K562 (cell line): ENCODE measurements around the gene DNAAF2. TPM values are rescaled to one million over a fixed set of nuclear protein-coding genes. Genes with fewer than 3 reads are reported as not detected.
A peak's percentile ranks its signal among the peaks of the same experiment; 100 is the strongest.

Experiments
- CCNT2 ChIP-seq: IDR thresholded peaks from 2 replicates; pipeline ENCODE4 v1.6.1; 2011; ENCODE audit warnings: borderline replicate concordance, low read depth, mild to moderate bottlenecking, moderate library complexity, mixed read lengths, low read length; ENCODE audit not compliant: insufficient read length; ENCODE audit errors: extremely low read depth
- FOXA3 ChIP-seq, 2 experiments: fragments of 450-650 bp in 1 of 2; sonication (generic) in 1 of 2; formaldehyde crosslinking; IDR thresholded peaks in 1 of 2; conservative IDR thresholded peaks in 1 of 2; 2 replicates each; pipeline versions ENCODE4 v1.4.0 to v1.8.0; 2020 to 2022; ENCODE audit warnings: mild to moderate bottlenecking in 2 of 2, missing genetic modification reagents in 1 of 2
- HDGF ChIP-seq: fragments of 450-650 bp; IDR thresholded peaks from 2 replicates; pipeline ENCODE4 v1.6.1; 2016
- HNRNPL ChIP-seq: fragments of 200-400 bp; formaldehyde crosslinking; IDR thresholded peaks from 2 replicates; pipeline ENCODE4 v1.6.1; 2017; ENCODE audit warnings: low read depth, mild to moderate bottlenecking, low read length
- MAZ ChIP-seq, 2 experiments: fragments of 450-650 bp in 1 of 2; sonication (generic) in 1 of 2; formaldehyde crosslinking; IDR thresholded peaks in 1 of 2; conservative IDR thresholded peaks in 1 of 2; 2 replicates each; pipeline versions ENCODE4 v1.4.0 to v1.5.0; 2020; ENCODE audit warnings: mild to moderate bottlenecking in 1 of 2, missing genetic modification reagents in 1 of 2
- NFE2 ChIP-seq: IDR thresholded peaks from 2 replicates; pipeline ENCODE4 v1.6.1; 2014; ENCODE audit warnings: antibody characterized with exemption, low read depth
- POLR2AphosphoS5 ChIP-seq: IDR thresholded peaks from 2 replicates; pipeline ENCODE4 v1.6.1; 2011; ENCODE audit warnings: mild to moderate bottlenecking, low read depth, low read length, moderate library complexity; ENCODE audit not compliant: control insufficient read depth, insufficient read depth
- POLR2G ChIP-seq: fragments of 200-400 bp; formaldehyde crosslinking; IDR thresholded peaks from 2 replicates; pipeline ENCODE4 v1.6.1; 2017; ENCODE audit warnings: low read depth, mild to moderate bottlenecking, antibody characterized with exemption, low read length, moderate library complexity
- RB1 ChIP-seq: fragments of 450-650 bp; IDR thresholded peaks from 2 replicates; pipeline ENCODE4 v1.6.1; 2017; ENCODE audit warnings: low read depth, mild to moderate bottlenecking
- SOX6 ChIP-seq: fragments of 450-650 bp; IDR thresholded peaks from 2 replicates; pipeline ENCODE4 v1.6.1; 2014; ENCODE audit warnings: mild to moderate bottlenecking
- TAF7 ChIP-seq: fragments of 450-650 bp; IDR thresholded peaks from 2 replicates; pipeline ENCODE4 v1.6.1; 2016; ENCODE audit warnings: missing genetic modification characterization, missing compliant biosample characterization
- TCFL5 ChIP-seq: fragments of 250-450 bp; sonication (Bioruptor Pico); conservative IDR thresholded peaks from 2 replicates; pipeline ENCODE4 v1.6.1; 2021; ENCODE audit warnings: mild to moderate bottlenecking, moderate library complexity, matching md5 sums
- TFAM ChIP-seq: fragments of 250-450 bp; sonication (Bioruptor Pico); conservative IDR thresholded peaks from 2 replicates; pipeline ENCODE4 v1.5.0; 2021; ENCODE audit warnings: mild to moderate bottlenecking, moderate library complexity
- polyA plus RNA-seq, 8 experiments: library from polyadenylated mRNA; depleted of rRNA in 4 of 8; stranded (reverse) in 5 of 8; unstranded in 3 of 8; fragments of >200 nt; fragmentation: Nextera tagmentation in 2 of 8; fragmentation: Illumina TruSeq in 1 of 8; extraction: Ambion mirVana in 2 of 8; extraction: Trizol in 1 of 8; gene quantifications; 2 replicates each; pipeline versions ENCODE4 v1.2.1 to v1.2.3, GENCODE V29; 2011 to 2014; ENCODE audit warnings: inconsistent platforms in 1 of 8, missing spikeins in 1 of 8
- total RNA-seq, 7 experiments: library from RNA; depleted of rRNA in 6 of 7; stranded (reverse); fragments of >200 nt in 6 of 7; fragmentation: Illumina TruSeq in 2 of 7; extraction: Trizol in 2 of 7; gene quantifications; 2 replicates each; pipeline versions ENCODE4 v1.2.1 to v1.2.3, GENCODE V29; 2011 to 2021; ENCODE audit warnings: low replicate concordance in 1 of 7
- TF ChIP-seq, protein P1 (sequence below): fragments of 450-650 bp; IDR thresholded peaks from 2 replicates; pipeline ENCODE4 v1.6.1; 2016; ENCODE audit warnings: mild to moderate bottlenecking, moderate library complexity
- TF ChIP-seq, protein P2 (sequence below): fragments of 250-450 bp; sonication (Bioruptor Pico); IDR thresholded peaks from 2 replicates; pipeline ENCODE4 v1.8.0; 2022; ENCODE audit warnings: inconsistent platforms, mild to moderate bottlenecking, moderate library complexity, borderline replicate concordance

Gene DNAAF2
- total and polyA plus RNA-seq, 9 of the 15 experiments (the other 6 are each of a cell fraction or from before 2014, with no cell fraction given): 2.4 to 14.6 (median 11.1) TPM

DNA sequence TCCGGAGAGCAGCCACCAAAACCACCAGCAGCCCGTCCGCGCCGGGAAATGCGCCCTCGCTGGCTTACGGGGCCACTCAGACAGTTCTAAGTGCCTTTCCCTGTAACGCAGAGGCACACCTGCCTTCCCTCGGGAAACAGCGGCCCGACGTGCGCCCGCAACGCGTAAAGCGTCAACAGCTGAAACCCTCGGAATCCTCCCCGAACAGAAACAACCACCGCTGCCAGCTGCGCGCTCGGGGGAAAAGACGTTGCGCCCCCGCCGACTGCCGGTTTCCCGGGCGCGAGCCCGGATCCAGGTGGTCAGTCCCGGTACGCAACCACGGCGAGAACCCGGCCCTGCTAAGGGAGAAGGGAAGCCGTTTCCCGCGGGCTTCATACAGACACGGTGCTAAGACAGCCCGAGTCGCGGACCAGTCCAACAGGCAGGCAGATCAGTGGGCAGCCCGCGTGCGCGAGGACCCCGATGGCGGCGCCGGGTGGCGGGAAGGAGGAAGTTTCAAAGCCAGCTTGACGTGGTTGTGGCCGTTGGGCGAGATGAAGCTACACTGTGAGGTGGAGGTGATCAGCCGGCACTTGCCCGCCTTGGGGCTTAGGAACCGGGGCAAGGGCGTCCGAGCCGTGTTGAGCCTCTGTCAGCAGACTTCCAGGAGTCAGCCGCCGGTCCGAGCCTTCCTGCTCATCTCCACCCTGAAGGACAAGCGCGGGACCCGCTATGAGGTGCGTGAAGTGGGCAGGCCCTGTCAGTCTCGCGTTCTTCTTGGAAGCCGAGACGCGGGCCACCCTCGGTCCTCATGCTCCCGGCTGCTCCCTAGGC lies 36.4 kb downstream of the DNAAF2 start, which contains the start of gene LRR1 (continued):
- TF ChIP-seq, protein P1, sequence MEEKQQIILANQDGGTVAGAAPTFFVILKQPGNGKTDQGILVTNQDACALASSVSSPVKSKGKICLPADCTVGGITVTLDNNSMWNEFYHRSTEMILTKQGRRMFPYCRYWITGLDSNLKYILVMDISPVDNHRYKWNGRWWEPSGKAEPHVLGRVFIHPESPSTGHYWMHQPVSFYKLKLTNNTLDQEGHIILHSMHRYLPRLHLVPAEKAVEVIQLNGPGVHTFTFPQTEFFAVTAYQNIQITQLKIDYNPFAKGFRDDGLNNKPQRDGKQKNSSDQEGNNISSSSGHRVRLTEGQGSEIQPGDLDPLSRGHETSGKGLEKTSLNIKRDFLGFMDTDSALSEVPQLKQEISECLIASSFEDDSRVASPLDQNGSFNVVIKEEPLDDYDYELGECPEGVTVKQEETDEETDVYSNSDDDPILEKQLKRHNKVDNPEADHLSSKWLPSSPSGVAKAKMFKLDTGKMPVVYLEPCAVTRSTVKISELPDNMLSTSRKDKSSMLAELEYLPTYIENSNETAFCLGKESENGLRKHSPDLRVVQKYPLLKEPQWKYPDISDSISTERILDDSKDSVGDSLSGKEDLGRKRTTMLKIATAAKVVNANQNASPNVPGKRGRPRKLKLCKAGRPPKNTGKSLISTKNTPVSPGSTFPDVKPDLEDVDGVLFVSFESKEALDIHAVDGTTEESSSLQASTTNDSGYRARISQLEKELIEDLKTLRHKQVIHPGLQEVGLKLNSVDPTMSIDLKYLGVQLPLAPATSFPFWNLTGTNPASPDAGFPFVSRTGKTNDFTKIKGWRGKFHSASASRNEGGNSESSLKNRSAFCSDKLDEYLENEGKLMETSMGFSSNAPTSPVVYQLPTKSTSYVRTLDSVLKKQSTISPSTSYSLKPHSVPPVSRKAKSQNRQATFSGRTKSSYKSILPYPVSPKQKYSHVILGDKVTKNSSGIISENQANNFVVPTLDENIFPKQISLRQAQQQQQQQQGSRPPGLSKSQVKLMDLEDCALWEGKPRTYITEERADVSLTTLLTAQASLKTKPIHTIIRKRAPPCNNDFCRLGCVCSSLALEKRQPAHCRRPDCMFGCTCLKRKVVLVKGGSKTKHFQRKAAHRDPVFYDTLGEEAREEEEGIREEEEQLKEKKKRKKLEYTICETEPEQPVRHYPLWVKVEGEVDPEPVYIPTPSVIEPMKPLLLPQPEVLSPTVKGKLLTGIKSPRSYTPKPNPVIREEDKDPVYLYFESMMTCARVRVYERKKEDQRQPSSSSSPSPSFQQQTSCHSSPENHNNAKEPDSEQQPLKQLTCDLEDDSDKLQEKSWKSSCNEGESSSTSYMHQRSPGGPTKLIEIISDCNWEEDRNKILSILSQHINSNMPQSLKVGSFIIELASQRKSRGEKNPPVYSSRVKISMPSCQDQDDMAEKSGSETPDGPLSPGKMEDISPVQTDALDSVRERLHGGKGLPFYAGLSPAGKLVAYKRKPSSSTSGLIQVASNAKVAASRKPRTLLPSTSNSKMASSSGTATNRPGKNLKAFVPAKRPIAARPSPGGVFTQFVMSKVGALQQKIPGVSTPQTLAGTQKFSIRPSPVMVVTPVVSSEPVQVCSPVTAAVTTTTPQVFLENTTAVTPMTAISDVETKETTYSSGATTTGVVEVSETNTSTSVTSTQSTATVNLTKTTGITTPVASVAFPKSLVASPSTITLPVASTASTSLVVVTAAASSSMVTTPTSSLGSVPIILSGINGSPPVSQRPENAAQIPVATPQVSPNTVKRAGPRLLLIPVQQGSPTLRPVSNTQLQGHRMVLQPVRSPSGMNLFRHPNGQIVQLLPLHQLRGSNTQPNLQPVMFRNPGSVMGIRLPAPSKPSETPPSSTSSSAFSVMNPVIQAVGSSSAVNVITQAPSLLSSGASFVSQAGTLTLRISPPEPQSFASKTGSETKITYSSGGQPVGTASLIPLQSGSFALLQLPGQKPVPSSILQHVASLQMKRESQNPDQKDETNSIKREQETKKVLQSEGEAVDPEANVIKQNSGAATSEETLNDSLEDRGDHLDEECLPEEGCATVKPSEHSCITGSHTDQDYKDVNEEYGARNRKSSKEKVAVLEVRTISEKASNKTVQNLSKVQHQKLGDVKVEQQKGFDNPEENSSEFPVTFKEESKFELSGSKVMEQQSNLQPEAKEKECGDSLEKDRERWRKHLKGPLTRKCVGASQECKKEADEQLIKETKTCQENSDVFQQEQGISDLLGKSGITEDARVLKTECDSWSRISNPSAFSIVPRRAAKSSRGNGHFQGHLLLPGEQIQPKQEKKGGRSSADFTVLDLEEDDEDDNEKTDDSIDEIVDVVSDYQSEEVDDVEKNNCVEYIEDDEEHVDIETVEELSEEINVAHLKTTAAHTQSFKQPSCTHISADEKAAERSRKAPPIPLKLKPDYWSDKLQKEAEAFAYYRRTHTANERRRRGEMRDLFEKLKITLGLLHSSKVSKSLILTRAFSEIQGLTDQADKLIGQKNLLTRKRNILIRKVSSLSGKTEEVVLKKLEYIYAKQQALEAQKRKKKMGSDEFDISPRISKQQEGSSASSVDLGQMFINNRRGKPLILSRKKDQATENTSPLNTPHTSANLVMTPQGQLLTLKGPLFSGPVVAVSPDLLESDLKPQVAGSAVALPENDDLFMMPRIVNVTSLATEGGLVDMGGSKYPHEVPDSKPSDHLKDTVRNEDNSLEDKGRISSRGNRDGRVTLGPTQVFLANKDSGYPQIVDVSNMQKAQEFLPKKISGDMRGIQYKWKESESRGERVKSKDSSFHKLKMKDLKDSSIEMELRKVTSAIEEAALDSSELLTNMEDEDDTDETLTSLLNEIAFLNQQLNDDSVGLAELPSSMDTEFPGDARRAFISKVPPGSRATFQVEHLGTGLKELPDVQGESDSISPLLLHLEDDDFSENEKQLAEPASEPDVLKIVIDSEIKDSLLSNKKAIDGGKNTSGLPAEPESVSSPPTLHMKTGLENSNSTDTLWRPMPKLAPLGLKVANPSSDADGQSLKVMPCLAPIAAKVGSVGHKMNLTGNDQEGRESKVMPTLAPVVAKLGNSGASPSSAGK: peak; percentile 79
- TF ChIP-seq TCFL5 (CRISPR knock-in tag) (no peak), POLR2G (peak; percentile 96), HNRNPL (no peak), RB1 (peak; percentile 70), TFAM (no peak), NFE2 (peak; percentile 70), SOX6 (no peak), POLR2AphosphoS5 (peak; percentile 78), HDGF (no peak), FOXA3 (CRISPR knock-in tag; conservative IDR thresholded peaks at IDR 0.05 in 1 of 2, IDR thresholded peaks at IDR 0.05 in 1 of 2) (0 out of 4 replicates have a peak, but pooled peaks of 1 of the 2 experiments have one; percentile 51), MAZ (CRISPR knock-in tag; conservative IDR thresholded peaks at IDR 0.05 in 1 of 2, IDR thresholded peaks at IDR 0.05 in 1 of 2) (peak; percentile 36 to 48; a peak in 1 of 4 replicates), TAF7 (peak; percentile 84), CCNT2 (peak; percentile 34)
- TF ChIP-seq, protein P2, sequence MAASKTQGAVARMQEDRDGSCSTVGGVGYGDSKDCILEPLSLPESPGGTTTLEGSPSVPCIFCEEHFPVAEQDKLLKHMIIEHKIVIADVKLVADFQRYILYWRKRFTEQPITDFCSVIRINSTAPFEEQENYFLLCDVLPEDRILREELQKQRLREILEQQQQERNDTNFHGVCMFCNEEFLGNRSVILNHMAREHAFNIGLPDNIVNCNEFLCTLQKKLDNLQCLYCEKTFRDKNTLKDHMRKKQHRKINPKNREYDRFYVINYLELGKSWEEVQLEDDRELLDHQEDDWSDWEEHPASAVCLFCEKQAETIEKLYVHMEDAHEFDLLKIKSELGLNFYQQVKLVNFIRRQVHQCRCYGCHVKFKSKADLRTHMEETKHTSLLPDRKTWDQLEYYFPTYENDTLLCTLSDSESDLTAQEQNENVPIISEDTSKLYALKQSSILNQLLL (CRISPR knock-in tag): no peak
